Lower leg skin (tissue), 3 donors: ENCODE results near the gene C19orf67.

Experiments used
- POLR2A ChIP-seq, 2 donors: fragments of 450-650 bp; IDR thresholded peaks; one replicate each; pipeline ENCODE4 v1.6.1; 2016 to 2017; ENCODE audit warnings: antibody characterized with exemption in 2 of 2, mild to moderate bottlenecking in 1 of 2, moderate library complexity in 1 of 2
- TF ChIP-seq, protein P1 (sequence below), 3 donors: fragments of 450-650 bp; IDR thresholded peaks; one replicate each; pipeline ENCODE4 v1.5.1; 2016; ENCODE audit warnings: antibody characterized with exemption in 3 of 3, mild to moderate bottlenecking in 3 of 3, moderate library complexity in 2 of 3

DNA sequence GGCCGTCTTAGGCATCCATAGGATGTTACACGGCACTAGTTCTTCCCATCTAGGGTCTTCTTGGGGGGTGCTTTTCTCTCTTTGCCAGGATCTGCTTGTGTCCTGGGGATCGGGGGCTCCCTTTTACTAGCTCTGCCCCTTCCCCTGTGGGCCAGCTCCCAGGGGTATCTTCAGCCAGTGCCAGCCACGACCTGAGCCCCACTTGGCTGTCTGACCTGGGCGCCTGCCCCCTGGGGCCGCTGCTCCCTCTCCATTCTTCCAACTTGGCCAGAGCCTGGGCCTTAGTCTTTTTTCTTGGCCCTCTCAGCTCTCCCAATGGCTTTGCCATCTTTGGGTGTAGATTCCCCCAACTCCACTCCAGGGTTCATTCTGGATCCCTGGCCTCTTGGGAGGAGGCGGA, 28.9 kb upstream of the C19orf67 start:
- TF ChIP-seq, protein P1, sequence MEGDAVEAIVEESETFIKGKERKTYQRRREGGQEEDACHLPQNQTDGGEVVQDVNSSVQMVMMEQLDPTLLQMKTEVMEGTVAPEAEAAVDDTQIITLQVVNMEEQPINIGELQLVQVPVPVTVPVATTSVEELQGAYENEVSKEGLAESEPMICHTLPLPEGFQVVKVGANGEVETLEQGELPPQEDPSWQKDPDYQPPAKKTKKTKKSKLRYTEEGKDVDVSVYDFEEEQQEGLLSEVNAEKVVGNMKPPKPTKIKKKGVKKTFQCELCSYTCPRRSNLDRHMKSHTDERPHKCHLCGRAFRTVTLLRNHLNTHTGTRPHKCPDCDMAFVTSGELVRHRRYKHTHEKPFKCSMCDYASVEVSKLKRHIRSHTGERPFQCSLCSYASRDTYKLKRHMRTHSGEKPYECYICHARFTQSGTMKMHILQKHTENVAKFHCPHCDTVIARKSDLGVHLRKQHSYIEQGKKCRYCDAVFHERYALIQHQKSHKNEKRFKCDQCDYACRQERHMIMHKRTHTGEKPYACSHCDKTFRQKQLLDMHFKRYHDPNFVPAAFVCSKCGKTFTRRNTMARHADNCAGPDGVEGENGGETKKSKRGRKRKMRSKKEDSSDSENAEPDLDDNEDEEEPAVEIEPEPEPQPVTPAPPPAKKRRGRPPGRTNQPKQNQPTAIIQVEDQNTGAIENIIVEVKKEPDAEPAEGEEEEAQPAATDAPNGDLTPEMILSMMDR (IDR thresholded peaks at IDR 0.05): no peak
- no peak for TF ChIP-seq POLR2A (IDR thresholded peaks at IDR 0.05)
